ENCODE measurements around the gene AP2B1. TPM values are rescaled to one million over a fixed set of nuclear protein-coding genes. Genes with fewer than 3 reads are reported as not detected.

Gene AP2B1
- polyA plus RNA-seq, 1 of the 3 experiments (the other 2 are of a cell fraction): 97.8 TPM

DNA sequence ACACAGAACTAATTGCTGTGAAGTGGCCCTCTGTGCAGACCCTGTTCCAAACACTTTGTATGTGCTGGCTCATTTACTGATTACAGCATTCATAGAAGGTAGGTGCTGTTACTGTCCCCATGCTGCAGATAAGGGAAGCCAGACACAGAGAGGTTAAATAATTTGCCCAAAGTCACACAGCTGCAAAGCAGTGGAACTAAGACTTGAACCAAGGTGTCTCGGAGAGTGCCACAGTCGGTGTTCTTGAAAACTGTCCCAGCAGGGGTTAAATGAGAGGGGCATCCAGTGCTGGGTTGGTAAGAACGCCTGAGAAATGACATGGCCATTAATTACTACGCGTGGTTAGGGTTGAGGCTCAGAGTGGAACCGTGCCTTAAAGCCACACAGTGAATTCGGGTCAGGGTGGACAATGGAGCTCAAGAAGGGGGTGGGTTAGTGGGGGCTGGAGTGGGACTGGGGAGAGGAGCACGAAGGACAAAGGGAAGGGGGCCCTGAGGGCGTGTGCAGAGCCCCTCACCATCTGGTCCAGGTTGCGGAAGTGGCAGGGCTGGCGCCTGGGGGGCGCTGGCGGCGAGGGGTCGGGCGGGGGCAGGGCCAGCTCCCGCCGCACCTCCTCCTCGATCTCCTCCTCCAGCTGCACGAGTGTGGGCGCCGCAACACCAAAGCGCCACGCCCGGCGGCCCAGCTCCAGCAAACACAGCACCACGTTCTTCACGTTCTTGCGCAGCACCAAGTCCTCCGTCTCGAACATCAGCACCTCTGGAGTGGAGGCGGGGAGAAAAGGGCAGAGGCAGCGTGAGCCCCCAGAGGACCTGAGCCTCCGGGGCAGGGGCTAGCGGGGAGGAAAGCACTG is 162.7 kb downstream of the AP2B1 start:
- H3K27me3 ChIP-seq (ENCODE audit: insufficient read depth): peaks cover 11% of the 10 kb centered on the region
- H3K4me3 ChIP-seq (ENCODE audit: low read depth in 2 of 2, low read length in 1 of 2): no peak overlapping the region

More for the DNA sequence above, 162.7 kb downstream of the AP2B1 start:
- Histone ChIP-seq H3K9ac (no peak overlapping the region), H2AFZ (ENCODE audit: low read depth) (no peak overlapping the region), H3K27ac (ENCODE audit: low read depth in 2 of 2, low read length in 1 of 2) (no peak overlapping the region), H3K9me3 (no peaks in the 10 kb centered on the region), H3K4me2 (peak overlapping the region; percentile 50; the same call in 1 of the 2 replicates), H3K4me1 (ENCODE audit: control insufficient read depth in 1 of 2, insufficient read depth in 2 of 2, low read depth in 1 of 2, low read length in 1 of 2) (peaks cover 0 to 21% of the 10 kb centered on the region in 2 experiments; a peak in 1 of 4 replicates), H3K79me2 (ENCODE audit: insufficient read depth) (no peaks in the 10 kb centered on the region), H3F3A (replicated peaks; ENCODE audit: insufficient read depth) (no peaks in the 10 kb centered on the region), H3K9me2 (no peaks in the 10 kb centered on the region), H3K36me3 (replicated peaks in 1 of 2; ENCODE audit: control insufficient read depth in 1 of 2, insufficient read depth in 2 of 2, low read length in 1 of 2) (no peaks in the 10 kb centered on the region), H4K20me1 (ENCODE audit: insufficient read depth) (no peaks in the 10 kb centered on the region)
- no peak for TF ChIP-seq FOXJ3 (CRISPR knock-in tag; IDR thresholded peaks at IDR 0.05)
- no peak for TF ChIP-seq ELF1 (IDR thresholded peaks at IDR 0.05)
- no peak for TF ChIP-seq RCOR1 (IDR thresholded peaks at IDR 0.05; ENCODE audit: low read length)
- TF ChIP-seq NFIC (IDR thresholded peaks at IDR 0.05; ENCODE audit: borderline replicate concordance): no peak
- TF ChIP-seq CTCF (IDR thresholded peaks at IDR 0.05): no peak
- TF ChIP-seq GATA2 (CRISPR knock-in tag; IDR thresholded peaks at IDR 0.05): no peak
- no peak for TF ChIP-seq MEF2A (IDR thresholded peaks at IDR 0.05; ENCODE audit: borderline replicate concordance, low read depth)
- no peak for TF ChIP-seq FOSL2 (IDR thresholded peaks at IDR 0.05; ENCODE audit: borderline replicate concordance, low read depth)
- TF ChIP-seq FOXM1 (IDR thresholded peaks at IDR 0.05; ENCODE audit: low read depth): no peak
- TF ChIP-seq JUND (IDR thresholded peaks at IDR 0.05): no peak
- TF ChIP-seq, protein P1, sequence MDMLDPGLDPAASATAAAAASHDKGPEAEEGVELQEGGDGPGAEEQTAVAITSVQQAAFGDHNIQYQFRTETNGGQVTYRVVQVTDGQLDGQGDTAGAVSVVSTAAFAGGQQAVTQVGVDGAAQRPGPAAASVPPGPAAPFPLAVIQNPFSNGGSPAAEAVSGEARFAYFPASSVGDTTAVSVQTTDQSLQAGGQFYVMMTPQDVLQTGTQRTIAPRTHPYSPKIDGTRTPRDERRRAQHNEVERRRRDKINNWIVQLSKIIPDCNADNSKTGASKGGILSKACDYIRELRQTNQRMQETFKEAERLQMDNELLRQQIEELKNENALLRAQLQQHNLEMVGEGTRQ (IDR thresholded peaks at IDR 0.05; ENCODE audit: borderline replicate concordance, low read depth, low read length): no peak
- no peak for TF ChIP-seq GABPA (IDR thresholded peaks at IDR 0.05; ENCODE audit: low read depth)
- TF ChIP-seq, protein P2, sequence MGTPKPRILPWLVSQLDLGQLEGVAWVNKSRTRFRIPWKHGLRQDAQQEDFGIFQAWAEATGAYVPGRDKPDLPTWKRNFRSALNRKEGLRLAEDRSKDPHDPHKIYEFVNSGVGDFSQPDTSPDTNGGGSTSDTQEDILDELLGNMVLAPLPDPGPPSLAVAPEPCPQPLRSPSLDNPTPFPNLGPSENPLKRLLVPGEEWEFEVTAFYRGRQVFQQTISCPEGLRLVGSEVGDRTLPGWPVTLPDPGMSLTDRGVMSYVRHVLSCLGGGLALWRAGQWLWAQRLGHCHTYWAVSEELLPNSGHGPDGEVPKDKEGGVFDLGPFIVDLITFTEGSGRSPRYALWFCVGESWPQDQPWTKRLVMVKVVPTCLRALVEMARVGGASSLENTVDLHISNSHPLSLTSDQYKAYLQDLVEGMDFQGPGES (IDR thresholded peaks at IDR 0.05; ENCODE audit: low read depth, low read length): no peak
- no peak for TF ChIP-seq EP300 (IDR thresholded peaks at IDR 0.05; ENCODE audit: borderline replicate concordance in 1 of 2, low read depth in 1 of 2, low read length in 1 of 2)
- no peak for TF ChIP-seq TCF12 (IDR thresholded peaks at IDR 0.05)
- TF ChIP-seq, protein P3, sequence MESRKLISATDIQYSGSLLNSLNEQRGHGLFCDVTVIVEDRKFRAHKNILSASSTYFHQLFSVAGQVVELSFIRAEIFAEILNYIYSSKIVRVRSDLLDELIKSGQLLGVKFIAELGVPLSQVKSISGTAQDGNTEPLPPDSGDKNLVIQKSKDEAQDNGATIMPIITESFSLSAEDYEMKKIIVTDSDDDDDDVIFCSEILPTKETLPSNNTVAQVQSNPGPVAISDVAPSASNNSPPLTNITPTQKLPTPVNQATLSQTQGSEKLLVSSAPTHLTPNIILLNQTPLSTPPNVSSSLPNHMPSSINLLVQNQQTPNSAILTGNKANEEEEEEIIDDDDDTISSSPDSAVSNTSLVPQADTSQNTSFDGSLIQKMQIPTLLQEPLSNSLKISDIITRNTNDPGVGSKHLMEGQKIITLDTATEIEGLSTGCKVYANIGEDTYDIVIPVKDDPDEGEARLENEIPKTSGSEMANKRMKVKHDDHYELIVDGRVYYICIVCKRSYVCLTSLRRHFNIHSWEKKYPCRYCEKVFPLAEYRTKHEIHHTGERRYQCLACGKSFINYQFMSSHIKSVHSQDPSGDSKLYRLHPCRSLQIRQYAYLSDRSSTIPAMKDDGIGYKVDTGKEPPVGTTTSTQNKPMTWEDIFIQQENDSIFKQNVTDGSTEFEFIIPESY (IDR thresholded peaks at IDR 0.05; ENCODE audit: borderline replicate concordance, low read depth): no peak
- no peak for TF ChIP-seq PBX3 (IDR thresholded peaks at IDR 0.05)
- no peak for TF ChIP-seq MXI1 (IDR thresholded peaks at IDR 0.05; ENCODE audit: low read depth, low read length)
- TF ChIP-seq SIN3A (IDR thresholded peaks at IDR 0.05; ENCODE audit: borderline replicate concordance, low read depth, low read length): no peak
- WGBS (ENCODE audit: low lambda C conversion rate): 19% methylated on average over 19 of the region's 35 CpGs
- CTCF ChIA-PET: interaction anchor here (0.6 to 10.4 kb wide), 13 partner anchors 11 to 437 kb away, joined by 3 to 275 read pairs (median 7); partner anchors contain the start of genes C17orf50 and TAF15
- POLR2A ChIA-PET: no interaction called here
- peak; percentile 68 for DNase-seq
